GM10847 (cell line): Measurements from ENCODE around the gene PWWP2B.

ENCODE experiments used
- POLR2A ChIP-seq: IDR thresholded peaks from 2 replicates; pipeline ENCODE4 v1.6.1; 2011; ENCODE audit not compliant: insufficient read length; ENCODE audit errors: extremely low read depth

PWWP2B gene

GRCh38 chr10:132415255-132415654, 18.3 kb downstream of the PWWP2B start:
- no peak for TF ChIP-seq POLR2A

GRCh38 chr10:132415956-132416355, 19.0 kb downstream of the PWWP2B start:
- no peak for TF ChIP-seq POLR2A

GRCh38 chr10:132416566-132417256, 19.7 kb downstream of the PWWP2B start:
- no peak for TF ChIP-seq POLR2A

- TF ChIP-seq POLR2A: no peak
Measured at GRCh38 chr10:132417257-132417910, 20.4 kb downstream of the PWWP2B start.

- TF ChIP-seq POLR2A: no peak
Measured at GRCh38 chr10:132417957-132418441, 21.0 kb downstream of the PWWP2B start.

GRCh38 chr10:132418527-132419416, 21.8 kb downstream of the PWWP2B start:
- no peak for TF ChIP-seq POLR2A

GRCh38 chr10:132419538-132420468, 22.8 kb downstream of the PWWP2B start:
- no peak for TF ChIP-seq POLR2A

GRCh38 chr10:132420469-132420980, 23.5 kb downstream of the PWWP2B start:
- TF ChIP-seq POLR2A: no peak

- TF ChIP-seq POLR2A: no peak
Measured at GRCh38 chr10:132420981-132421846, 24.2 kb downstream of the PWWP2B start.

- no peak for TF ChIP-seq POLR2A
Measured at GRCh38 chr10:132421847-132422751, 25.1 kb downstream of the PWWP2B start.

- TF ChIP-seq POLR2A: no peak
Measured at GRCh38 chr10:132422903-132423825, 26.2 kb downstream of the PWWP2B start.
